NCI-H524 treated with DMSO at 0.1 percent for 48 hours (cell line): ENCODE data around the gene ANKS6.

Source experiments
- DNase-seq: peaks from one replicate; lab custom pipeline; 2025; lab: John Stamatoyannopoulos, UW

The ANKS6 gene

DNA sequence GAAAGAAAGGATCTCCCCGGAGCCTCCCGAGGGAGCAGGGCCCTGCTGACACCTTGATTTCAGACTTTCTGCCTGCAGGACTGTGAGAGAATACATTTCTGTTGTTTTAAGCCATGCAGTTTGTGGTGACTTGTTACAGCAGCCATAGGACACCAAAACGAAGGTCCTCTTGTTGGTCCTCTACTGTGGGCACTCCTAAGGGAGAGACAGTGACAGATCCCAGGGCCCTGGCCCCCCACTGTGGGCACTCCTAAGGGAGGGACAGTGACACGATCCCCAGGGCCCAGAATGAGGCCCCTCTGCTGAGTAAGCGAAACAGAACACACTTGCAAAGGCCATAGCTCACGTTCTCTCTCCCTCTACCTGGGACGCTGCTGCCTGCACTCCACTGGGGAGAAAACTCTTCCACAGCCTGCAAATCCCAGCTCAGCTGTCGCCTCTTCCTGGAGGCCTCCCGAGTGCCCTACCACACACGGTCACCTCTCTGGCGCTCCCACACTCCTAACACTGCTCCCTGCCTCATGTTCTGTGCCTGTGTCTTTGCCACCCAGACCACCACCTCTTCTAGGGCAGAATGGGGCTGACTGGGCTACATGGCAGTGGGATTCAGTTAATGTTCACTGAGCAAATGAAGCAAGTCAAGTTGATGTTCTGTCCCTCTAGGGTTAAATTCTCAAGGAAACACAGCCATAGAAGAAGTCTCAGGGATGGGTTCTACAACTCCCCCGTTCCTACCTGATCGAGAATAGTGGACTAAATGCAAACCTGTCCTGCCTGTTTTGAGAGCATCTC lies 23.8 kb downstream of the ANKS6 start:
- no peak for DNase-seq

GRCh38 chr9:98771209-98771874 lies 25.0 kb downstream of the ANKS6 start:
- no peak for DNase-seq

DNA sequence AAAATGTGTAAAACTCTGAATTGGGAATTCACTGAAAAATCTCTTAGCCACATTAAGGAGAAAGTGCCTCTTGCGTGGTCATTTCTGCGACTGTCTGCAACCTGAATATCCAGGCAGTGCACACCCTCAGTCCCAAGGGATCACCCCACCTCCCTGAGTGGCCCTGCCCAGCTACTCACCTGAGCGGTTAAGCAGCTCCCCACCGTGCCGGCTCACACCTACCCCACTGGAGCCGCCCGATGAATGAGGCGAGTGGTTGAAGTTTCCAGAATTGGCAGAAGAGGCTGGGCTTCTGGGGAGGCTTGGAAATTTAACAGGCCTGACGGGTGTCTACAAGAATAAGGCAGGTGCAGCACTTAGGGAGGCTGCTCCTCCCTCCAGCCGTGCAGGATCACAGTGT lies 25.6 kb downstream of the ANKS6 start:
- DNase-seq, result no peak

GRCh38 chr9:98768344-98768743 lies 28.0 kb downstream of the ANKS6 start:
- DNase-seq, result no peak

DNA sequence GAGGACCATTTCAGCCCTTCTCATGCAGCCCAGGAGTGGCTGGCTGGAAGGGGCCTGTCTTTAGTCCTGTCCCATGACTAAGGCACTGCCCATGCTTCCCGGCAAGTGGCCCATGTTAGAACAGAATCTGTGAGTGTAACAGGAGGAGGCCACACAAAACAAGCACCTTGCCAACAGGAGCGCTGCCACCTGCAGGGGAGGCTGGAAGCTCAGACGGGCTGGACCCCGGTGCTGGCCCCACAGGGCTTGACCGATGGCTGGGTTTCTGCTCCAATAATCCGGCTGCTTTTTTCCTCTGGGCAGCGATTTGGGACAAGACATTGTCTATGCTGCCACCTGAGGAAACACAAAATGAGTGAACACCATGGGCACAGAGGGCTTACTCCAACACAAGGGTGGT lies 28.4 kb downstream of the ANKS6 start:
- no peak for DNase-seq

DNA sequence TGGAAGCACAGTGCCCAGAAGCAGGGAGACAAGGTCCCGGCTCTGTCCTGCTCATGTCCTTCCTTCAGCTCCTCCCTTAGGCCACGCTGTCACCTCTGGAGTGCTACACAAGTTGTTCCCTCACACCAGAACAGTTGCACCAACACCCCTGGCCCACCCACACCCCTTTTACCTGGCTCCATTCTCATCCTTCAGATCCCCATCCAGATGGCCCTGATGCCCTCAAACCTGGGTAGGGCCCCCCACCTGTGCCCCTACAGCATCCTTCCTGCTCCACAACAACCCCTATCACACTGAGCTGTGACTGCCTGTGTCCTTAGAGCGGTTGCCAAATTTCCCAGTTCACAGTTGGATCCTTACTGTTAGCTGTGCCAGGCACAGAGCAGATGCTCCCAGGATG lies 29.2 kb downstream of the ANKS6 start:
- no peak for DNase-seq

DNA sequence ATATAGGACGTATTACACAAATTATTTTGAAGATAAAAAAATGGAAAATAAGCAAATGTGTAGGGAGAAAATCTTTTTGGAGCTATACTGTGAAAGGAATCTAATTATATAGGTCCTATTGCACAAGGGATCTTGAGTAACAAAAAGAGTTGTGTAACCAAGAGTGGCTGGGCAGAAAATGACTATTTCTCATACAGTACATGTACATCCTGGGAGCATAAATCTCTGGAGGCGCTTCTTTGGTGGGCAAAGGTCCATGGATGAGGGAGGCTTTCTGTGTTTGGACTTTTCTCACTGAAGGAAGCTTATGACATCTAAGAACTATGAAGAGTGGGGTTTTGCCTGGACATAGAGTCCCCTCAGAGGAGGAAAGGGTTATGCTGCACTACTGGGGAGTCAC lies 29.8 kb downstream of the ANKS6 start:
- no peak for DNase-seq

GRCh38 chr9:98765256-98765655 lies 31.1 kb downstream of the ANKS6 start:
- DNase-seq, result peak; percentile 83

DNA sequence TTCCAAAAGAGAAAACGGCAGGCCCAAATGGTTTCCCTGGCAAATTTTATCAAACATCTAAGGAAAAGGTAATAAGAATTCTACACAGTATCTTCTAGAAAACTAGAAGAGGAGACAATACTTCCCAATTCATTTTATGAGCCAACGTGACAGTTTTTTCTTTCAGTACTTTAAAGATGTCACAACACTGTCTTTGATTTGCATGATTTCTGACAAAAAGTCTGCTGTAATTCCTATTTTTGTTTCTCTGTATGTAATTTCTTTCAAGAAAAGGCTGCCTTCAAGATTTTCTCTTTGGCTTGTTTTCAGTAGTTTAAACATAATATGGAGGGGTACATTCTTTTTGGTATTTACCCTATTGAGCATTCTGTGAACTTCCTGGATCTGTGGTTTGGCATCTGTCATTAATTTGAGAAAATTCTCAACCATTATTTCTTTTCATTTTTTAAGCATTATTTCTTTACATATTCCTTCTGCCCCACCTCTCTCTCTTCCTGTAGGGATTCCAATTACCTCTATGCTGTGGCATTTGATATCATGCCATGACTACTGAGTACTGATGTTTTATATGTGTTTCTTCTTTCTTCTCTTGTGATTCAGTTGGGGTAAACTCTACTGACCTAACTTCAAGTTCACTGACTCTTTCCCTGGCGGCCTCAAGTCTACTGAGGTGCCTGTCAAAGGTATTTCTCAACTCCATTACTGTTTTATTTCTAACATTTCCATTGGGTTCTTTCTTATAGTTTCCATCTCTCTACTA lies 32.2 kb downstream of the ANKS6 start:
- DNase-seq, result no peak

DNA sequence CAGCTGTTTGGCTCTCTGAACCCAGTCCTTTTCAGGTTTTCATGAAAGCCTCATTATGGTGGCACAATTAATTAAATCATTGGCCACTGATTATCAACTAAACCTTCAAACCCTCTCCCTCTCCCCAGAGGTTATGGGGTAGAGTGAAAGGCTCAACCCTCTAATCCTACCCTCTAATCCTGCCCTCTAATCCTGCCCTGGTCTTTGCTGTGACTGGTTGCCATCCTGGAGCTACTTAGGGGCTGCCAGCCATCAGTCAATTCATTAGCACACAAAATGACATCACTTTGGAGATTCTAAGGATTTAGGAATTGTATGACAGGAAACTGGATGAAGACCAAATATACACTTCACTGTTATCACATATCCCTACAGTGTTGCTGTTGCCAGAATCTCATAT lies 36.1 kb downstream of the ANKS6 start:
- DNase-seq, result no peak

DNA sequence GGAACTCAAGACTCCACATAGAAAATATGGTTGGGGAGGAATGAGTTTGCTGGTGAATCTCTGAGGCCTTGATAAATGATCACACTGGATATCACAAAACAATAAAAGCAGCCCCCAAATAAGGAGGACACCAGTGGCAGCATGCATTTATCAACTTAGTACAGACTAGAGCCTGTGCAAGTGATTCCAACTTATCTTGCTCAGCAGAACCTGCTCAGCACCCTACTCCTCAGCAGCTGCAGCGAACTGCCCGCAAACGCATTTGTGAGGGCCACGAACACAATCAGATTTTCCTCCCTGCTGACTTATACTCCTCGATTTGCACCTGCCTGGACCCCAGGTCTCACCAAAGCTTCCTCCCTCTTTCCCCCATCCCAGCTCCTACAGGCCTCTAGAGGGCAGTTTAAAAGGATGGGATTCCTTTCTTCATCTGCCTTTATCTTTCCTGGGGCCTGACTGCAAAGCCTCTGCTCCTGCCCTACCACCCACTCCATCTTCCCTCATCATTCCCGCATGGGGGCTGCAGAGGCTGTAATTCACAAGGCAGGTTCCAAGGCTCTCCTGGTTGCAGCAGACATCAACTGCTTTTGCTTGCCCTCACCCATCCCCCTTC lies 41.2 kb downstream of the ANKS6 start:
- DNase-seq, result no peak

DNA sequence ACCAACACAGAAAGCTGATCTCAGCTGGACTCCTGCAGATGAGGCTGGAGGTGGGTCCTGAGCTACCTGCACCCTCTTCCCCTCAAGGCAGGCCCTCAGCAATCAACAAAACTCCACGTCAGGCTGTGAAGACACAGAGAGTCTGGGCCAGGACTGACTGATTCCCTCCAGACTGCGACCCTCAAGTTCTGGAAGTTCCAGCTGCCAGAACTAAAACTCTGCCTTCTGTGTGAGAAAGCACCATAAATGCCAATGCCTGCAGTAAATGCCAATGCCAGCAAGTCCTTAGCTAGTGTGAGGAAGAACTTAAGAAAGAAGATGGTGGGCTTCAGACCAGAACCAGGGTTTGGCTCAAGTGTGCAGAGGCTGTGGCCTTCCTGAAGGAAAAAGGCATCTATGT lies 45.1 kb downstream of the ANKS6 start:
- DNase-seq, result no peak

DNA sequence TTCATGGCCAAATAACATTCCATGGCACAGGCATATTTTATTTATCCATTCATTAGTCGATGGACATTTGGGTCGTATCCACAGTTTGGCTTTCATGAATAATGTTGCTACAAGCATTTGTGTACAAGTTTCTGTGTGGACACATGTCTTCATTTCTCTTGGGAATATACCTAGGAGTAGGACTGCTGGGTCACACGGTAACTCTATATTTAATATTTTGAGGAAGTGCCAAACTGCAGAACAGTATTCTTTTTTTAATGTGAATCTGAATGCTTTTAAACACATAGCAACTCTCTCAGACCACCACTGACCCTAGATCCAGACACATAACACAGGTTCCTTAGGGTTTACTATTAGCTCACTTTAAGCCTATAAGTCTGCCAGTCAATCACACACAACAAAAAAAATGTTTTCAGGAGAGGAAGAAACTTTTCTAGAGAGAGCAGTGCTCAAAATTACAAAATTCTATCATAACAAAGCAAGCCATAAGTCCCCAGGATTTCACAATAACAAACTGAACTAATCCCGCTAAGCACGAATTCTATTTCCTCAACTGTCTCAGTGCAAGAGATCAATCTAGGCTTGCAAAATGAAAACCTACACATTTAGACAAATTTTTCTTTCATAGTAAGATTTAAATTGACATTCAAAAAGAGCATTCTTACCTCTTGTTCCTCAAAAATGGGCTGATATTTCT lies 45.8 kb downstream of the ANKS6 start:
- no peak for DNase-seq

GRCh38 chr9:98747476-98747875 lies 48.9 kb downstream of the ANKS6 start:
- no peak for DNase-seq

DNA sequence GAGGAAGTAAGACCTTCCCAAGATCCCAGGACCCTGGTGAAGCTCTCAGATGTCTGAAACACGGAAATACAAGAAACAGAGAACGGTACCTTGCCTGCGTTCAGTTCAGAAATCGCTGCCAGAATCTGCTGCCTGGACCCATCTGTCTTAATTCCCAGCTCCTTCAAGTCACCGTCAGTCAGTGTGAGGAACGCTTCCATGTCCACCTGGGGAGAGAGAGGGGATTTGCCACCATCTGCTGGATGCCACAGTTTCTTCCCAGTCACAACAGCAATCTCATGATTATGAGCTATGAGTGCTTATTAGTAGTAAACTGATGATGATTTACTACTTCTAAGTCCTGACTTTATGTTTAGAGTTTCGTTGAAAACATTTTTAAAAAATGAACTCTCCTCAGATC lies 50.9 kb downstream of the ANKS6 start:
- DNase-seq, result peak; percentile 82

DNA sequence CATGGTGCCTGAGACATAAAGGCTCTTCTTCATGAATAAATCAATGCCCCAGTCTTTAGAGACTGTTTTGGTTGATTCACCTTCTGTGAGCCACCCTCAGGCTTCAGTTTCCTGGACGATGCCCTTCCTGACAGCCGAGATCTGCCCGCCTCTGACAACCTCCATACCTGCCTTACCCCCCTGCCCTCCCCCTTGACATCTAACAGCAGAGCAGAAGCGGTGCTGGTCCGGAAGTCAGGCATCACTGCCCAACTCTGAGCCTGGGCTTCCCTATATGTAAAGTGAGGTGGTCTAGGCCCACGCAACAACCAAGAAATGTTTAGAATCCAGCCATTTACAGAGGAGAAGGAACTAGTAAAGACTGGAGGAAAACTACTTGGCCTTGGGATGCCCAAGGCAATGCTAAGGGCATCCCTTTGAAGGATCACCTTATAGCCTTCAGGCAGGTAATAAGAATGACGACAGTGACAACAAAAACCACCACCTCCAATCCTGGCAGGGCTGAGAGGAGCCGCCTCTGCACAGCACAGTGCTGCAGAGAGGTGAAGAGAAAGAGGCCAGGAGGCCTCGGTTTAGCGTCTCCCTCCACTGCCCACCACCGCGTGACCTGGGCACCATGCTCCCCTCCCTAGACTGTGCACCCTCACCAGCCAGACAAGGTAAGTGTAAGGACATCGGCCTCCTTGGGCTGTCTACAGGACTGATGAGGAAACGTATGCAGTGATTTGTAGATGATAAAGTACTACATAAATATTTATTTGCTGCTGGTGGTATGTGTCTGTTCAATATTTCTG lies 52.3 kb downstream of the ANKS6 start:
- no peak for DNase-seq

DNA sequence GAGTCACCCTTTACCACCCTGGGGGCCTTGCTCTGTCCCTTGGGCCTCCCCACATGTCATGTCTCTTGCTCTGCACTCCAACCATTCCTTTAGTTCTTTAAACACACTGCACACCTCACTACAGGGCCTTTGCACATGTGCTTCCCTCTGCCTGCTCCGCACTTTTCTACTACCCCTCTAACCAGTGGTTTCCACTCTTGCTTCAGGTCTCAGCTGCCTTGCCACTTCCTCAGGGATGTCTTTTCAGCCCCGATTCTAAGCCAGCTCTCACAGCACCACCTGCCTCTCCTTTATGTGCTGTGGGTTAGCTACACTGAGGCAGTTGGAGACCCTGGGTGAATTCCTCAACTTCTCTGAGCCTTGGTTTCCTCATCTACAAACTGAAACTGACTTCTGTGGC lies 53.0 kb downstream of the ANKS6 start:
- no peak for DNase-seq

DNA sequence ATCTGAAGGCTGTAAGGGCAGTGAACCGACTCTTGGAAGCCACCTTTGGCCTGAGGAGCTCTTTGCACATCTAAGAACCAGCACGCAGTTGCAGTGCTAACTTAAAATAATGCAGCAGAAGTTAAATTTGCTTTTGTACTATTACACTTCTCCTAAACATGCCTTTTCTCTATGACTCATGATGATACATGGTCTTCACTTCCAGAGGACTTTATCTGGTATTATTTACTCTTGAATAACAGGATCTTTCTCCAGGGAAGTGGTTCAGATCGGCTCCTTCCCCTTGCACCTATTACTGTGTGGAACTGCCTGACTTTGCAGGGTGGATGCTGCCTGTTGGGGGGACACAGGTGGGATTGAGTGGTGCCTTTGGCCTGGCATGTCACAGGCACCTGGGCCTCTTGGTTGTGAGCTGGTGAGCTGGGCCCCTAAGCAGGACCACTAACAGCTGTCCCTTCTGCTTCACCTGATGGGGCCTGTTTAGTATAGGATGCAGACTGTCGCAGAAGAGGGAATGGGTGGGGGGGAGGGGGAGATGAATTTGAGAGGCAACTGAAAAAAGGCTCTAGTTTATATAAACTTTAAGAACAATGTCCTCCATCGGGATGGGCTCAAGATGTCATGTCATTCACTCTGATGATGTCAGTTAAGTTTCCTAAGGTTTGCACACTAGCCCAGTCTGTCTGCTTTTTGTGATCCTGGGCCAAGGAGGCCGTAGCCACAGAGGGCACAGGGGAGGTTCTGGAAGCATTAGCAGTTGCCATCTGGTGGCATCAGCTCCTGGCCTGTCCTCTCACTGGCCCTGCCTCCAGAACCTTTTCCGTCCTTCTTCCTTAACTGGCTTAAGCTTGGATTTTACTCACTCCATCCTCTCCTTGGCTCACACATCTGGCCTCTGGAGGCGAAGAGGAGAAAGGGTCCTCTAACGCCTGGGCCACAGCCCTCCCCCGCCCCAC lies 53.8 kb downstream of the ANKS6 start:
- DNase-seq, result peak; percentile 59

GRCh38 chr9:98740226-98740881 lies 56.0 kb downstream of the ANKS6 start:
- no peak for DNase-seq
